GM12864 (cell line): Measurements from ENCODE around the gene PARK7.

Source experiments
- DNase-seq: peaks from one replicate; pipeline ENCODE4 v3.0.0-alpha.2; 2011; ENCODE audit warnings: low read depth
- H3K4me3 ChIP-seq: 2 replicates; pipeline ENCODE4 v1.5.1; 2011; ENCODE audit warnings: mild to moderate bottlenecking, low read depth, low read length, control low read depth
- TF ChIP-seq, protein P1 (sequence below): IDR thresholded peaks from 2 replicates; pipeline ENCODE4 v1.5.1; 2011; ENCODE audit warnings: low read depth, mild to moderate bottlenecking, moderate library complexity, low read length, control low read depth, inconsistent platforms; ENCODE audit errors: missing control alignments

The PARK7 gene

GRCh38 chr1:8004113-8004802 lies 42.7 kb downstream of the PARK7 start:
- TF ChIP-seq, protein P1, sequence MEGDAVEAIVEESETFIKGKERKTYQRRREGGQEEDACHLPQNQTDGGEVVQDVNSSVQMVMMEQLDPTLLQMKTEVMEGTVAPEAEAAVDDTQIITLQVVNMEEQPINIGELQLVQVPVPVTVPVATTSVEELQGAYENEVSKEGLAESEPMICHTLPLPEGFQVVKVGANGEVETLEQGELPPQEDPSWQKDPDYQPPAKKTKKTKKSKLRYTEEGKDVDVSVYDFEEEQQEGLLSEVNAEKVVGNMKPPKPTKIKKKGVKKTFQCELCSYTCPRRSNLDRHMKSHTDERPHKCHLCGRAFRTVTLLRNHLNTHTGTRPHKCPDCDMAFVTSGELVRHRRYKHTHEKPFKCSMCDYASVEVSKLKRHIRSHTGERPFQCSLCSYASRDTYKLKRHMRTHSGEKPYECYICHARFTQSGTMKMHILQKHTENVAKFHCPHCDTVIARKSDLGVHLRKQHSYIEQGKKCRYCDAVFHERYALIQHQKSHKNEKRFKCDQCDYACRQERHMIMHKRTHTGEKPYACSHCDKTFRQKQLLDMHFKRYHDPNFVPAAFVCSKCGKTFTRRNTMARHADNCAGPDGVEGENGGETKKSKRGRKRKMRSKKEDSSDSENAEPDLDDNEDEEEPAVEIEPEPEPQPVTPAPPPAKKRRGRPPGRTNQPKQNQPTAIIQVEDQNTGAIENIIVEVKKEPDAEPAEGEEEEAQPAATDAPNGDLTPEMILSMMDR = no peak
- no peak for DNase-seq
- no peak overlapping the region for H3K4me3 ChIP-seq

- DNase-seq = no peak
These were observed 43.5 kb downstream of the PARK7 start for GRCh38 chr1:8004803-8005573.

DNA sequence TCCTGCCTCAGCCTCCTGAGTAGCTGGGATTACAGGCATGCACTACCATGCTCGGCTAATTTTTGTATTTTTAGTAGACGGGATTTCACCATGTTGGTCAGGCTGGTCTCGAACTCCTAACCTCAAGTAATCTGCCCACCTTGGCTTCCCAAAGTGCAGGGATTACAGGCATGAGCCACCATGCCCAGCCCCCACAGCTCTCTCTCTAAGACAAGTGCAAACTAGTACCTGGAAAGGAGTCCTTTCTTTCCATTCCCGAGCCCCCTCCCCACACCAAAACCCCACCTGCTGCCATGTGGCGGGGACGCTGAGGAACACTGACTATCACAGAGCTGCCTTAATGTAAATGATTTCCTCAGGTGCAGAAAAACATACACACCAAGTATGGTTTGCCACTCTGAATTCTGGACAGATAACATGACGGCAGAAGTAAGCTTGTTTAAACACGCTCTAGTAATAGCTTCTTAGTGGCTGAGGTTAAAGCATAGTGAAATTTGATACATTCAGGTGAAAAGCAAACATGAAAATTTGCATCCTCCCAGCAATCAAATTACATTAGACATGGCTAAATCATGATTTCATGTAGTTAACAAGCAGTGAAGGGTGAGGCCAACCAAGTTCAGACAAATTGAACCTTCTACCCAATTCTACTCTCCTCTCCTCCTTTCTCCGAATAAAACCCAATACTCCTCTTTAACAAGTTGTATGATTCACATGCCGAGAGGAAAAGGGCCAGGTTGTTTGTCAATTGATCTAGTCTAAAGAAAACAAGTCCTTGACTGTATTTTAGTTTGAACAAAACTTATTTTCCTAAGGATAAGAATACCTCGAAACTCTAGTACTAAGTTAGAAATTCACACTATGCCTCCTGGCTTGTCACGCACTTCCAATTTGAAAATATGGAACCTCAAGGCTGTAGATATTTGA lies 44.8 kb downstream of the PARK7 start:
- TF ChIP-seq, protein P1 = no peak
- no peak overlapping the region for H3K4me3 ChIP-seq
- DNase-seq = no peak

More at GRCh38 chr1:8004803-8005573, 43.5 kb downstream of the PARK7 start:
- H3K4me3 ChIP-seq = no peak overlapping the region
- TF ChIP-seq, protein P1 = no peak

DNA sequence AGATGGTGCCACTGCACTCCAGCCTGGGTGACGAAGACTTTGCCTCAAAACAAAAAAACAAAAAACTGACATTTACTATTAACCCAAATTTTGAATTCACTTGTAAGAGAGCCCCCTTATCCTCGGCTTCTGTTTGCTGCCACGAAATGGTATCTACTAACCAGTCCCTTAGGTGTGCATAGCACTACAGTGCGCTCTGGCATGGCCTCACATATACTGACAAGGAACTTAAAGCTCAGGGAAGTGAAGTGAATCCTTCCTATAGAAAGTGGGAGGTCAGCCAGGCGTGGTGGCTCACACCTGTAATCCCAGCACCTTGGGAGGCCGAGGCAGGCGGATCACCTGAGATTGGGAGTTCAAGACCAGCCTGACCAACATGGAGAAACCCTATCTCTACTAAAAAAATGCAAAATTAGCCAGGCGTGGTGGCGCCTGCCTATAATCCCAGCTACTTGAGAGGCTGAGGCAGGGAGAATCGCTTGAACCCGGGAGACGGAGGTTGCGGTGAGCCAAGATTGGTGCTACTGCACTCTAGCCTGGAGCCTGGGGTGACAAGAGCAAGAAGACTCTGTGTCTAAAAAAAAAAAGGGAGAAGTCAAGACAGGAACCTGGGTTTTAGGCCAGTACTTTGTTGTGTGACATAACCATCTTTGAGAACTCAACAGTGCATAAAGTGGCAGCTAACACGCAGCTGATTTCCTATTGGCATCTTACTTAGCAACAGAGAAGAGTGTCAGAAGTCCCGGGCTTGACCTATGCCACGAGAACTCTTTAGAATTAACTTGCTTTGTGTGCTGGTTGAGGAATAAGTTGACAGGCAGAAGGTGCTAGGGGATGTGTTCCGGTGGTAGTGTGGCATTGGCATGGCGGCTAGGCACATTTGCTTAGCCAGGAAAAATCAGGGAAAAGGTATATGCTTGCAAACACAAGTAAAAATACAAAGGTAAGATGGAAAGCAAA lies 47.8 kb downstream of the PARK7 start:
- H3K4me3 ChIP-seq = no peak overlapping the region
- DNase-seq = no peak
- TF ChIP-seq, protein P1 = no peak

- H3K4me3 ChIP-seq = no peak overlapping the region
- TF ChIP-seq, protein P1 = no peak
- DNase-seq = no peak
These were observed 48.7 kb downstream of the PARK7 start for GRCh38 chr1:8010080-8010664.

GRCh38 chr1:8011016-8011415 lies 49.5 kb downstream of the PARK7 start:
- TF ChIP-seq, protein P1 = no peak
- H3K4me3 ChIP-seq = no peak overlapping the region
- no peak for DNase-seq
